WTC11 (cell line): ENCODE measurements around the gene CKB.

ENCODE experiments used
- CREM ChIP-seq: sonication (generic); formaldehyde crosslinking; IDR thresholded peaks from 2 replicates; pipeline ENCODE4 v1.8.1; 2022; ENCODE audit warnings: mild to moderate bottlenecking, missing genetic modification reagents, moderate library complexity
- FOXK1 ChIP-seq: sonication (generic); formaldehyde crosslinking; IDR thresholded peaks from 2 replicates; pipeline ENCODE4 v1.8.0; 2022; ENCODE audit warnings: mild to moderate bottlenecking, moderate library complexity, missing genetic modification reagents
- GRHL2 ChIP-seq: fragments of 250-450 bp; sonication (Bioruptor Pico); IDR thresholded peaks from 2 replicates; pipeline ENCODE4 v1.8.0; 2022; ENCODE audit warnings: mild to moderate bottlenecking, moderate library complexity; ENCODE audit not compliant: insufficient replicate concordance, severe bottlenecking
- NFYB ChIP-seq: sonication (generic); formaldehyde crosslinking; conservative IDR thresholded peaks from 2 replicates; pipeline ENCODE4 v1.8.0; 2022; ENCODE audit warnings: low read depth, missing genetic modification reagents
- ZNF232 ChIP-seq: sonication (generic); formaldehyde crosslinking; IDR thresholded peaks from 2 replicates; pipeline ENCODE4 v1.8.0; 2022; ENCODE audit warnings: mild to moderate bottlenecking, missing genetic modification reagents
- TF ChIP-seq, protein P1 (sequence below): fragments of 200-600 bp; IDR thresholded peaks from 2 replicates; pipeline ENCODE4 v1.8.0; 2022; ENCODE audit warnings: antibody characterized with exemption
- TF ChIP-seq, protein P2 (sequence below): fragments of 250-450 bp; sonication (Bioruptor Pico); IDR thresholded peaks from 2 replicates; pipeline ENCODE4 v2.1.2; 2022; ENCODE audit warnings: mild to moderate bottlenecking, moderate library complexity
- TF ChIP-seq, protein P3 (sequence below): sonication (generic); formaldehyde crosslinking; IDR thresholded peaks from 2 replicates; pipeline ENCODE4 v1.8.1; 2022; ENCODE audit warnings: low read depth, mild to moderate bottlenecking, moderate library complexity, missing genetic modification reagents, borderline replicate concordance
- TF ChIP-seq, protein P4 (sequence below): sonication (generic); formaldehyde crosslinking; IDR thresholded peaks from 2 replicates; pipeline ENCODE4 v1.8.1; 2023; ENCODE audit warnings: mild to moderate bottlenecking, missing genetic modification reagents, moderate library complexity
- TF ChIP-seq, protein P5 (sequence below): sonication (generic); formaldehyde crosslinking; IDR thresholded peaks from 2 replicates; pipeline ENCODE4 v1.8.1; 2022; ENCODE audit warnings: mild to moderate bottlenecking, moderate library complexity, missing genetic modification reagents
- TF ChIP-seq, protein P6 (sequence below): sonication (generic); formaldehyde crosslinking; IDR thresholded peaks from 2 replicates; pipeline ENCODE4 v1.8.1; 2022; ENCODE audit warnings: low read depth, missing genetic modification reagents, borderline replicate concordance
- TF ChIP-seq, protein P7 (sequence below): sonication (generic); formaldehyde crosslinking; IDR thresholded peaks from 2 replicates; pipeline ENCODE4 v1.8.0; 2022; ENCODE audit warnings: missing genetic modification reagents

DNA sequence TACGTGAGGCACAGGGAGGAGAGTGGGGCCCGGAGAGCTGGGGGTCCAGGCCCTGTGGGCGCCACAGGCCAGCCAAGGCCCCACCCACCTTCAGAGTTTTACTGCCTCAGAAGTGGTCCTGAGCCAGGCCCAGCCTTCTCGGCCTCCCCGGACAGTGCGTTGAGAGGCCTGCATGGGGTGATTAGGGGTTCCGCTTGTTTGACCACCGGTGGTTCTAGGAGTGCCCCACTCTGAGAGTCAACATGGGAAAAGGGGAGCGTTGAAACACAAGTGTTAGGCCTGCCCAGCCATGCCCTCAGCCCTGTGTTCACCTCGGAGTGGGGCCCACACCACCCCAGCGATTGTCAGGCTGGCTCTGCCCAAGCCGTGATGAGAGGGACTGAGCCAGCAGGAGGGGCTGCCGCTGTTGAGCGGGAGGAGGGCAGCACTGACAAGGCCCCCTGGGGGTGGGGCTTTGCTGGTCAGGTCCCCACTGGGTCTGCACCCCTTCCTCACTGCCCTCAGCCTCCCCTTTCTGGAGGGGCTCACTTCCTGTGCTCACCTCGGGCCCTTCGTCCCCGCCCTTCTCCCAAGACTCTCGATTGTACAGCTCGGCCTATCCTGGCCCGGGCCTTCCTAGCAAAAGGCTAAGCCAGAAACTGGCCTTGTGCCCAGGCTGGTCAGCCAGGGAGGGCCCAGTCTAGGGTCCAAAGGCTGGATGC is 4.8 kb downstream of the CKB start:
- no peak for TF ChIP-seq CREM (CRISPR knock-in tag)
- TF ChIP-seq, protein P1, sequence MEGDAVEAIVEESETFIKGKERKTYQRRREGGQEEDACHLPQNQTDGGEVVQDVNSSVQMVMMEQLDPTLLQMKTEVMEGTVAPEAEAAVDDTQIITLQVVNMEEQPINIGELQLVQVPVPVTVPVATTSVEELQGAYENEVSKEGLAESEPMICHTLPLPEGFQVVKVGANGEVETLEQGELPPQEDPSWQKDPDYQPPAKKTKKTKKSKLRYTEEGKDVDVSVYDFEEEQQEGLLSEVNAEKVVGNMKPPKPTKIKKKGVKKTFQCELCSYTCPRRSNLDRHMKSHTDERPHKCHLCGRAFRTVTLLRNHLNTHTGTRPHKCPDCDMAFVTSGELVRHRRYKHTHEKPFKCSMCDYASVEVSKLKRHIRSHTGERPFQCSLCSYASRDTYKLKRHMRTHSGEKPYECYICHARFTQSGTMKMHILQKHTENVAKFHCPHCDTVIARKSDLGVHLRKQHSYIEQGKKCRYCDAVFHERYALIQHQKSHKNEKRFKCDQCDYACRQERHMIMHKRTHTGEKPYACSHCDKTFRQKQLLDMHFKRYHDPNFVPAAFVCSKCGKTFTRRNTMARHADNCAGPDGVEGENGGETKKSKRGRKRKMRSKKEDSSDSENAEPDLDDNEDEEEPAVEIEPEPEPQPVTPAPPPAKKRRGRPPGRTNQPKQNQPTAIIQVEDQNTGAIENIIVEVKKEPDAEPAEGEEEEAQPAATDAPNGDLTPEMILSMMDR = no peak
- no peak for TF ChIP-seq NFYB (CRISPR knock-in tag)
- TF ChIP-seq, protein P2, sequence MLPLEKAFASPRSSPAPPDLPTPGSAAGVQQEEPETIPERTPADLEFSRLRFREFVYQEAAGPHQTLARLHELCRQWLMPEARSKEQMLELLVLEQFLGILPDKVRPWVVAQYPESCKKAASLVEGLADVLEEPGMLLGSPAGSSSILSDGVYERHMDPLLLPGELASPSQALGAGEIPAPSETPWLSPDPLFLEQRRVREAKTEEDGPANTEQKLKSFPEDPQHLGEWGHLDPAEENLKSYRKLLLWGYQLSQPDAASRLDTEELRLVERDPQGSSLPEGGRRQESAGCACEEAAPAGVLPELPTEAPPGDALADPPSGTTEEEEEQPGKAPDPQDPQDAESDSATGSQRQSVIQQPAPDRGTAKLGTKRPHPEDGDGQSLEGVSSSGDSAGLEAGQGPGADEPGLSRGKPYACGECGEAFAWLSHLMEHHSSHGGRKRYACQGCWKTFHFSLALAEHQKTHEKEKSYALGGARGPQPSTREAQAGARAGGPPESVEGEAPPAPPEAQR (CRISPR knock-in tag) = no peak
- TF ChIP-seq, protein P3, sequence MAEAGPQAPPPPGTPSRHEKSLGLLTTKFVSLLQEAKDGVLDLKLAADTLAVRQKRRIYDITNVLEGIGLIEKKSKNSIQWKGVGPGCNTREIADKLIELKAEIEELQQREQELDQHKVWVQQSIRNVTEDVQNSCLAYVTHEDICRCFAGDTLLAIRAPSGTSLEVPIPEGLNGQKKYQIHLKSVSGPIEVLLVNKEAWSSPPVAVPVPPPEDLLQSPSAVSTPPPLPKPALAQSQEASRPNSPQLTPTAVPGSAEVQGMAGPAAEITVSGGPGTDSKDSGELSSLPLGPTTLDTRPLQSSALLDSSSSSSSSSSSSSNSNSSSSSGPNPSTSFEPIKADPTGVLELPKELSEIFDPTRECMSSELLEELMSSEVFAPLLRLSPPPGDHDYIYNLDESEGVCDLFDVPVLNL = no peak
- TF ChIP-seq, protein P4, sequence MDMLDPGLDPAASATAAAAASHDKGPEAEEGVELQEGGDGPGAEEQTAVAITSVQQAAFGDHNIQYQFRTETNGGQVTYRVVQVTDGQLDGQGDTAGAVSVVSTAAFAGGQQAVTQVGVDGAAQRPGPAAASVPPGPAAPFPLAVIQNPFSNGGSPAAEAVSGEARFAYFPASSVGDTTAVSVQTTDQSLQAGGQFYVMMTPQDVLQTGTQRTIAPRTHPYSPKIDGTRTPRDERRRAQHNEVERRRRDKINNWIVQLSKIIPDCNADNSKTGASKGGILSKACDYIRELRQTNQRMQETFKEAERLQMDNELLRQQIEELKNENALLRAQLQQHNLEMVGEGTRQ (CRISPR knock-in tag) = no peak
- TF ChIP-seq, protein P5, sequence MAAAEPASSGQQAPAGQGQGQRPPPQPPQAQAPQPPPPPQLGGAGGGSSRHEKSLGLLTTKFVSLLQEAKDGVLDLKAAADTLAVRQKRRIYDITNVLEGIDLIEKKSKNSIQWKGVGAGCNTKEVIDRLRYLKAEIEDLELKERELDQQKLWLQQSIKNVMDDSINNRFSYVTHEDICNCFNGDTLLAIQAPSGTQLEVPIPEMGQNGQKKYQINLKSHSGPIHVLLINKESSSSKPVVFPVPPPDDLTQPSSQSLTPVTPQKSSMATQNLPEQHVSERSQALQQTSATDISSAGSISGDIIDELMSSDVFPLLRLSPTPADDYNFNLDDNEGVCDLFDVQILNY (CRISPR knock-in tag) = no peak
- no peak for TF ChIP-seq FOXK1 (CRISPR knock-in tag)
- TF ChIP-seq GRHL2 (CRISPR knock-in tag) = no peak
- TF ChIP-seq, protein P6, sequence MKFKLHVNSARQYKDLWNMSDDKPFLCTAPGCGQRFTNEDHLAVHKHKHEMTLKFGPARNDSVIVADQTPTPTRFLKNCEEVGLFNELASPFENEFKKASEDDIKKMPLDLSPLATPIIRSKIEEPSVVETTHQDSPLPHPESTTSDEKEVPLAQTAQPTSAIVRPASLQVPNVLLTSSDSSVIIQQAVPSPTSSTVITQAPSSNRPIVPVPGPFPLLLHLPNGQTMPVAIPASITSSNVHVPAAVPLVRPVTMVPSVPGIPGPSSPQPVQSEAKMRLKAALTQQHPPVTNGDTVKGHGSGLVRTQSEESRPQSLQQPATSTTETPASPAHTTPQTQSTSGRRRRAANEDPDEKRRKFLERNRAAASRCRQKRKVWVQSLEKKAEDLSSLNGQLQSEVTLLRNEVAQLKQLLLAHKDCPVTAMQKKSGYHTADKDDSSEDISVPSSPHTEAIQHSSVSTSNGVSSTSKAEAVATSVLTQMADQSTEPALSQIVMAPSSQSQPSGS (CRISPR knock-in tag) = no peak
- TF ChIP-seq ZNF232 (CRISPR knock-in tag) = no peak
- TF ChIP-seq, protein P7, sequence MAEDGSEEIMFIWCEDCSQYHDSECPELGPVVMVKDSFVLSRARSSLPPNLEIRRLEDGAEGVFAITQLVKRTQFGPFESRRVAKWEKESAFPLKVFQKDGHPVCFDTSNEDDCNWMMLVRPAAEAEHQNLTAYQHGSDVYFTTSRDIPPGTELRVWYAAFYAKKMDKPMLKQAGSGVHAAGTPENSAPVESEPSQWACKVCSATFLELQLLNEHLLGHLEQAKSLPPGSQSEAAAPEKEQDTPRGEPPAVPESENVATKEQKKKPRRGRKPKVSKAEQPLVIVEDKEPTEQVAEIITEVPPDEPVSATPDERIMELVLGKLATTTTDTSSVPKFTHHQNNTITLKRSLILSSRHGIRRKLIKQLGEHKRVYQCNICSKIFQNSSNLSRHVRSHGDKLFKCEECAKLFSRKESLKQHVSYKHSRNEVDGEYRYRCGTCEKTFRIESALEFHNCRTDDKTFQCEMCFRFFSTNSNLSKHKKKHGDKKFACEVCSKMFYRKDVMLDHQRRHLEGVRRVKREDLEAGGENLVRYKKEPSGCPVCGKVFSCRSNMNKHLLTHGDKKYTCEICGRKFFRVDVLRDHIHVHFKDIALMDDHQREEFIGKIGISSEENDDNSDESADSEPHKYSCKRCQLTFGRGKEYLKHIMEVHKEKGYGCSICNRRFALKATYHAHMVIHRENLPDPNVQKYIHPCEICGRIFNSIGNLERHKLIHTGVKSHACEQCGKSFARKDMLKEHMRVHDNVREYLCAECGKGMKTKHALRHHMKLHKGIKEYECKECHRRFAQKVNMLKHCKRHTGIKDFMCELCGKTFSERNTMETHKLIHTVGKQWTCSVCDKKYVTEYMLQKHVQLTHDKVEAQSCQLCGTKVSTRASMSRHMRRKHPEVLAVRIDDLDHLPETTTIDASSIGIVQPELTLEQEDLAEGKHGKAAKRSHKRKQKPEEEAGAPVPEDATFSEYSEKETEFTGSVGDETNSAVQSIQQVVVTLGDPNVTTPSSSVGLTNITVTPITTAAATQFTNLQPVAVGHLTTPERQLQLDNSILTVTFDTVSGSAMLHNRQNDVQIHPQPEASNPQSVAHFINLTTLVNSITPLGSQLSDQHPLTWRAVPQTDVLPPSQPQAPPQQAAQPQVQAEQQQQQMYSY = no peak; the same call in 1 of the 2 replicates
